H54 (cell line): ENCODE results near the gene SYCN.
A peak's percentile ranks its signal among the peaks of the same experiment; 100 is the strongest.

Source experiments
- DNase-seq: peaks from one replicate; pipeline ENCODE4 v3.0.0; 2011; ENCODE audit warnings: low spot score, mixed read lengths; ENCODE audit not compliant: insufficient read length
- FAIRE-seq: peaks from 3 replicates; lab custom pipeline; 2011; peaks lifted over from hg19 to GRCh38; lab: Jason Lieb, UNC
- POLR2A ChIP-seq: IDR thresholded peaks from 2 replicates; pipeline ENCODE4 v1.6.1; 2011; ENCODE audit warnings: low read depth, mild to moderate bottlenecking, low read length

The SYCN gene

GRCh38 chr19:39177110-39177699 lies 26.9 kb downstream of the SYCN start:
- TF ChIP-seq POLR2A: no peak
- no peak for DNase-seq

GRCh38 chr19:39175564-39175963 lies 28.5 kb downstream of the SYCN start:
- FAIRE-seq: no peak
- TF ChIP-seq POLR2A: no peak
- no peak for DNase-seq

More at GRCh38 chr19:39177110-39177699, 26.9 kb downstream of the SYCN start:
- no peak for FAIRE-seq

- no peak for TF ChIP-seq POLR2A
- DNase-seq: no peak
- FAIRE-seq: no peak
Measured at GRCh38 chr19:39174558-39175544, 29.2 kb downstream of the SYCN start.

GRCh38 chr19:39174142-39174541 lies 29.9 kb downstream of the SYCN start:
- TF ChIP-seq POLR2A: no peak
- no peak for DNase-seq
- no peak for FAIRE-seq

- DNase-seq (no peak), FAIRE-seq (no peak)
- no peak for TF ChIP-seq POLR2A
Measured at GRCh38 chr19:39173502-39173991, 30.5 kb downstream of the SYCN start.

GRCh38 chr19:39172700-39173501 lies 31.2 kb downstream of the SYCN start:
- TF ChIP-seq POLR2A: no peak
- DNase-seq: no peak
- no peak for FAIRE-seq

GRCh38 chr19:39171479-39172465 lies 32.3 kb downstream of the SYCN start:
- no peak for TF ChIP-seq POLR2A
- FAIRE-seq (peak; percentile 43), DNase-seq (no peak)

GRCh38 chr19:39170386-39171231 lies 33.5 kb downstream of the SYCN start:
- FAIRE-seq: no peak
- TF ChIP-seq POLR2A: no peak

GRCh38 chr19:39169143-39169810 lies 34.8 kb downstream of the SYCN start:
- DNase-seq: no peak
- no peak for FAIRE-seq
- no peak for TF ChIP-seq POLR2A

More at GRCh38 chr19:39170386-39171231, 33.5 kb downstream of the SYCN start:
- no peak for DNase-seq

- DNase-seq: no peak
Measured at GRCh38 chr19:39168258-39169142, 35.6 kb downstream of the SYCN start.

More at GRCh38 chr19:39168258-39169142, 35.6 kb downstream of the SYCN start:
- no peak for TF ChIP-seq POLR2A
- no peak for FAIRE-seq
